GM19351 (cell line): ENCODE data around the gene GFER.
"Not testable (repeated sequence)": the region's sequence is repeated elsewhere in the genome, so short reads cannot be mapped to it uniquely, and the experiment has no call there.

ENCODE experiments used
- ATAC-seq: cut with Tn5 transposase; IDR thresholded peaks from one replicate; pipeline ENCODE4 v1.9.1; 2021; ENCODE audit warnings: mild to moderate bottlenecking, moderate library complexity; ENCODE audit not compliant: unreplicated experiment

Gene GFER

DNA sequence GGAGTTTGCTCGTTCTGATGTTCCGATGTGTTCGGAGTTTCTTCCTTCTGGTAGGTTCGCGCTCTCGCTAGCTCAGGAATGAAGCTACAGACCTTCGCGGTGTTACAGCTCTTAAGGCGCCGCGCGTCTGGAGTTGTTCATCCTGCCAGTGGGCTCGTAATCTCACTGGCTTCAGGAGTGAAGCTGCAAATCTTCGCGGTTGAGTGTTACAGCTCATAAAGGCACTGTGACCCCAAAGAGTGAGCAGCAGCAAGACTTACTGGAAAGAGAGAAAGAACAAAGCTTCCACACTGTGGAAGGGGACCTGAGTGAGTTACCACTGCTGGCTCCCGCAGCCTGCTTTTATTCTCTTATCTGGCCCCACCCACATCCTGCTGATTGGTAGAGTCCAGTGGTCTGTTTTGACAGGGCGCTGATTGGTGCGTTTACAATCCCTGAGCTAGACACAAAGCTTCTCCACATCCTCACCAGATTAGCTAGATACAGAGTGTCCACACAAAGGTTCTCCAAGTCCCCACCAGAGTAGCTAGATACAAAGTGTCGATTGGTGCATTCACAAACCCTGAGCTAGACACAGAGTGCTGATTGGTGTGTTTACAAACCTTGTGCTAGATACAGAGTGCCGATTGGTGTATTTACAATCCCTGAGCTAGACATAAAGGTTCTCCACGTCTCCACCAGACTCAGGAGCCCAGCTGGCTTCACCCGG, 26.4 kb upstream of the GFER start:
- ATAC-seq: not testable (repeated sequence)

DNA sequence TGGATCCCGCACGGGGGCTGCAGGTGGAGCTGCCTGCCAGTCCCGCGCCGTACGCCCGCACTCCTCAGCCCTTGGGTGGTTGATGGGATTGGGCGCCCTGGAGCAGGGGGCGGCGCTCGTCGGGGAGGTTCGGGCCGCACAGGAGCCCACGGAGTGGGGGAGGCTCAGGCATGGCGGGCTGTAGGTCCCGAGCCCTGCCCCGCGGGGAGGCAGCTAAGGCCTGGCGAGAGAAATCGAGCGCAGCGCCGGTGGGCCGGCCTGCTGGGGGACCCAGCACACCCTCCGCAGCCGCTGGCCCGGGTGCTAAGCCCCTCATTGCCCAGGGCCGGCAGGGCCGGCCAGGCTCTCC, 25.9 kb upstream of the GFER start:
- not testable (repeated sequence) for ATAC-seq

DNA sequence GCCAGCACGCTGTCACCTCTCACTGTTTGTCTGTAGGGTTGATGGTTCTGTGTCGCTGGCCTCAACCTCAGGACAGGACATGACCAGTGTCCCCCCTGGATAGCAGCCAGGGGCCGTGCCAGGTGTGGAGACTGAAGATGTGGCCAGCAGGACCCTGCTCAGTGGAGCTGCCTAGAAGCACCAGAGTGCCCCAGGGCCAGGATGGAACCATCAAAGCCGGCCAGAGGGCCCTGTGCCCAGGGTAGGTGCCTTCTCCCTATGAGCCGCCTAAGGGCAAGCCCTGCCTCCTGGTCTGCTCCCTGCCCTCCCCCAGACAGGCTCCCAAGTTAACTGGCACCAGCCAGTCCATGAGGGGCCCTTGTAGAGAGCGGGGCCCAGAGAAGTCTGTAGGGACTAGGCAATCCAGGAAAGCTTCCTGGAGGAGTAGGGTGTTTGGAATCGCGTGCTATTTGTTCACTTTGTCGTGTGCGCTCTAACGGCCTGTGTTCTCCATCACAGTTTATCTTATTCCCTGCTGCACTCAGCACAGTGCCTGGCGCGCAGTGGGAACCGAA, 25.2 kb upstream of the GFER start:
- ATAC-seq: peak; percentile 3

DNA sequence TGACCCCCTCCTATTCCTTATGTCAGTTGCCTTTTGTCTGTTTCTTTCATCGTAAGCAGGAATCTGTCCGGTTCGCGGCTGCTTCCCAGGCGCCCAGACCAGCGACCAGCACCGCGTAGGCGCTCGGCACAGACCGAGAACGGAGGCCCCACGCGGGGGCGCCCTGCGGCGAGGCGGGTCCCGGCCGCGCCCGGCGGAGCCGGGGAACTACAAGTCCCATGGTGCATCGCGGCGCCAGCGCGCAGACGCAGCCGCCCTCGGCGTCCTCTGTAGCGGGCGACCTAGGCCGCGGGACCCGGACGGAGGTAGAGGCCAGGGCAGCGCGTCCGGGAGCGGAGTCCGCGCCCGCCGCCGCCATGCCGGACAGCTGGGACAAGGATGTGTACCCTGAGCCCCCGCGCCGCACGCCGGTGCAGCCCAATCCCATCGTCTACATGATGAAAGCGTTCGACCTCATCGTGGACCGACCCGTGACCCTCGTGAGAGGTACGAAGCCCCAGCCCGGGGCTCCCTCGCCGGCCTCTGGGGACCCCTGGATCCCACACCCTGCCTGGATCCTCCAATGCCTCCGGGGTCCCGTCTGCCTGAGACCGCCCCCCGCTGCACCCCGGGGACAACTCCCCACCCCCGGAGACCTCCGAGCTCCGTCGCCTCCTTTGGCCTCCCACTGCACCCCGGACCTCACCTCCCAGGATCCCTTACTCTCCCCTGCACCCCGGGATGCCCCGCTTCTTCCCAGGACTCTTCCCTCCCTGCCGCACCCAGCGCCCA, 24.5 kb upstream of the GFER start, which contains the start of gene NDUFB10:
Gene NDUFB10, plus strand, starts transcription at position 270 of the 771 bp plus-strand sequence. Its CDS starts 87 bp downstream, at position 357.
- ATAC-seq: peak; percentile 74

DNA sequence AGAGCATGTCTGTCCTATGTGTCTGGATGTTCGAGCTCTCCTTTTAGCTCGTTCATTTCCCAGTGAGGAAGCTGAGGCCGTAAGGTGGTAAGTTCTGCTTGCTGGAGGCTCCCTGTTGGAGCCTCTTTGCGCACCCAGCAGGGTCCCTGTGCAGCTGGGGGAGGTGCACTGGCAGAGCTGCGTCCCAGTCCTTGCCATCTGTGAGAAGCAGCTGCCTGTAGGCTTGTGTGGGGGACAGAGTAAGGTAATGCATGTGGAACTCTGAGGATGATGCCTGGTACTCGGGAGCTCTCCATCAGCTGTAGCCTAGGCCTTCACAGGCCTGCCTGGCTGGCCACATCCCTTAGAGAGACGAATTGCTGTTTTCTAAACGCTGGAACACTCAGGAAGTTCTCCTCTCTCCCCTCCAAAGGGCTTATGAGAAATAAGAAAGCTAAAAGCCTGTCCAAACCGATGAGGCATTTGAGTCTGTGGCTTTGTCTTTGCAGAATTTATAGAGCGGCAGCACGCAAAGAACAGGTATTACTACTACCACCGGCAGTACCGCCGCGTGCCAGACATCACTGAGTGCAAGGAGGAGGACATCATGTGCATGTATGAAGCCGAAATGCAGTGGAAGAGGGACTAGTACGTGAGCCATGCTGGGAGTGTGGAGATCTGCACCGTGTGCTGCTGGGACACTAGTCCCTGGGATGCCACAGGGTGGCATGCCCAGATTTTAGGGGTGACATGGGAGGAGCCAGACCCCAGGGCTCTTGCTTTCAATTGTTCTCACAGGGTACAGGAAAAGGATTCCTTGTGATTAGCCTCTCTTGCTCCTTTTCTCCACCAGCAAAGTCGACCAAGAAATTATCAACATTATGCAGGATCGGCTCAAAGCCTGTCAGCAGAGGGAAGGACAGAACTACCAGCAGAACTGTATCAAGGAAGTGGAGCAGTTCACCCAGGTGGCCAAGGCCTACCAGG, 23.0 kb upstream of the GFER start:
- no peak for ATAC-seq

DNA sequence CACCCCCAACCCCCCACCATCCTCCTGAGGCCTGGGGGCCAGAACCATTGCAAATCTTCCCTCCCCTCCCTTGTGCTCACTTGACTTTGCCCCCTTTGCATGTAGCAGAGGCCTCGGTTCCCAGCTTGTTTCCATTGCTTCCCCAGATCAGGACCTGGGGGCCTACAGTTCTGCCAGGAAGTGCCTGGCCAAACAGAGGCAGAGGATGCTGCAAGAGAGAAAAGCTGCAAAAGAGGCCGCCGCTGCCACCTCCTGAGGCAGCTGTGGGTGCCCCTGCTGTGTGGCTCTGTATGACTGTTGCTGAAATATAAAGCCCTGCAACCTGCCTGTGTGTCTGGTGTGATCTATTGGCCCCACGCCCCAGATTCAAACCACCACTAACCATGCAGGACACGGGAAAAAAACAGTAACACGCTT, 22.3 kb upstream of the GFER start:
- ATAC-seq: no peak

DNA sequence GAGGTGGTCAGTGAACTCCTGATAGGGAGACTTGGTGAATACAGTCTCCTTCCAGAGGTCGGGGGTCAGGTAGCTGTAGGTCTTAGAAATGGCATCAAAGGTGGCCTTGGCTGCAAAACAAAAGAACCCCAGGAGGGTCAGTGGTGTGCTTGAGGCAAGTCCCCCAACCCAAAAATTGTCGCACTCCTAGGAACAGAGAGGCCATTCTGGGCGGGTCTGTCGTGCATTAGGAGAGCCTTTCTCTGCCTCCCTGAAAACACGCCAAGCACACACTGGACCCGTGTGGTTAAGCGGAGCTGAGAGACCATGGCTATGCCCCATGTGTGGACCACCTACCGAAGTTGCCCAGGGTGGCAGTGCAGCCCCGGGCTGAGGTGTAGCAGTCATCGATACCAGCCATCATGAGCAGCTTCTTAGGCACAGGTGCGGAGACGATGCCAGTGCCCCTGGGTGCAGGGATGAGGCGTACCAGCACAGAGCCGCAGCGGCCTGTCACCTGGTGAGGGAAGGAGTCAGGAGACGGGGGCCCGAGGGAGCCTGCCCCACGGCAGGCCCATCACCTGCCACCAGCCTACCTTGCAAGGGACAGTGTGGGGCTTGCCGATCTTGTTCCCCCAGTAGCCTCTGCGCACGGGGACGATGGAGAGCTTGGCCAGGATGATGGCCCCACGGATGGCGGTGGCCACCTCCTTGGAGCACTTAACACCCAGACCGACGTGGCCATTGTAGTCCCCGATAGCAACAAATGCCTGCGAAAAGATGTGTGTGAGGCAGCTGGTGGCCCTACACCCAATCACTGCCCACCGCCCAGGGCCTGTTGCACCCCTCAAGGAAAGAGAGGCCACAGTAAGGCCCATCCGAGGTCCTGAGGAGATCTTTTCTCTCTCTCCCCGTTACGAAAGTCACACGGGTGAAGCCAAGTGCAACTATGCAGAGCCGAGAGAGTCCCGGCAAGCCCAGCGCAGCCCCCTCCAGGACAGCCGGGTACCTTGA, 21.5 kb upstream of the GFER start:
- ATAC-seq: not testable (repeated sequence)

DNA sequence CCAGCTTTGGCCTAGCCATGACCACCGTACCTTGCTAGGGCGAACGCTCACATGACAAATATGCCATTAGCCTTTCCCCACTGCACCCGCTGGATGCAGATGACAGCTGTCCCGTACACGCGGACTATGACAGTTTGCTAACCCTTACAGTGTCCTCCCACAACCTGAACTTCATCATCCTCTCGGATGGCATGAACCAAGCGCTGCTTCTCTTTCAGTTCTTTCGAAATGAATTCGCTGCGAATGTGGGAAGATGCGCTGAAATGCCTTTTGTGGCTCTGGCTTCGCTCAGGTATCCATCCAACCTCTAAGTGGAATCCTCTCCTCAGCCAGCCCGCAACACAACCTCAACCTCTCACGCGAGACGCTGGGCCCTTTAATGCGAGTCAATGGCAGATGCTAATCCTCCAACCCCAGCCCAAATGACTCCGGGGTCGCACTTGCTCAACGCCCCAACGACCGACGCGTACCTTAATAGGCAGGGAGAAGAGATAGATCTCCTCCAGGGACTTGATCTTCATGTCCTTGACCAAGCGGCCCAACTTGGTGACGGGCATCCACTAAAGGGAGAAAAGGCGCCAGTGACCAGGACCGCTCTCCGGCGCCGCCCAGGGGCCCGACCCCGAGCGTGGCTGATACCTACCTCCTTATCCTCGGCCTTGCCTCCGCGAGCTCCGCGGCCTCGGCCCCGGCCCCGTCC, 20.0 kb upstream of the GFER start:
- no peak for ATAC-seq

DNA sequence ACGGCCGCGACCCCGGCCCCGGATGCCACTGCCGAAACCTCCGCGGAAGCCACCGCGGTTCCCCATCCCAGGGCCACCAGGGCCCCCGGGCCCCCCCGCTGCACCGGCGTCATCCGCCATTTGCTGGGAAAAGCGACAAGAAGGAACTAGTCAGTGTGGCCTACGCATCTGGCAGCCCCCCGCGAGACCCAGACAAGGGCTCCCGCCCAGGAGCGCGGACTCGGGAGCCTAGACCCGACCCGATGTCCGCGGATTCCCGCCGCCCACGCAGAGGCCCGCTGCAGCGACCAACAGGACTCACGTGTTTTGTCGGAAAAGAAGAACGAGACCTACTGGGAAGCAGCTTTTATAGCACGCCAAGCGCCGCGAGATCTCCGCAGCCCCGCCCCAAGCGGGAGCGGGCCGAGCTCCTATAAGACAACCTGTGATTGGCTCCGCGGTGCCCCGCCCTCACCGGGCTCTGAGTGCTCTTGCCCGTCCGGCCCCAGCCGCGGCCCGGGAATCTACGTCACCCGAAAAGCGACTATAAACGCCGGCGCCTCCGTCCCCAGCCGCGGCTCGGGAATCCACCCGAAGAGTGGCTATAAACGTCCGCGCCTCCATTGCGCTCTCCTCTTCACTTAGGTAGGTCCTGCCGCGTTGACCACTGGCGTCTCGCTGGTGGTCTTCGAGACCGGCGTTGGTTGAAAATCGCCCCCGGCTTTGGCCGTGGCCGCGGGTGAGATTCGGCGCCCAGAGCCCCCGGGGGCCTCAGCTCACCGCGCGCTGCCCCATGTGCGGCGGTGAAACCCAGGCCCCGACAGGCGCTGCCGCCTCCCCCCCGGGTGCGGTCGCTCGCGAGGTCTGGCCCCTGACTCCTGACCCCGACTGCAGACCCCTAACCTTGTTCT, 19.2 kb upstream of the GFER start, which contains the start of gene RPS2:
Gene RPS2, minus strand, starts transcription at position 321 of the 890 bp plus-strand sequence. Its CDS starts 201 bp downstream, at position 120.
- peak; percentile 81 for ATAC-seq

DNA sequence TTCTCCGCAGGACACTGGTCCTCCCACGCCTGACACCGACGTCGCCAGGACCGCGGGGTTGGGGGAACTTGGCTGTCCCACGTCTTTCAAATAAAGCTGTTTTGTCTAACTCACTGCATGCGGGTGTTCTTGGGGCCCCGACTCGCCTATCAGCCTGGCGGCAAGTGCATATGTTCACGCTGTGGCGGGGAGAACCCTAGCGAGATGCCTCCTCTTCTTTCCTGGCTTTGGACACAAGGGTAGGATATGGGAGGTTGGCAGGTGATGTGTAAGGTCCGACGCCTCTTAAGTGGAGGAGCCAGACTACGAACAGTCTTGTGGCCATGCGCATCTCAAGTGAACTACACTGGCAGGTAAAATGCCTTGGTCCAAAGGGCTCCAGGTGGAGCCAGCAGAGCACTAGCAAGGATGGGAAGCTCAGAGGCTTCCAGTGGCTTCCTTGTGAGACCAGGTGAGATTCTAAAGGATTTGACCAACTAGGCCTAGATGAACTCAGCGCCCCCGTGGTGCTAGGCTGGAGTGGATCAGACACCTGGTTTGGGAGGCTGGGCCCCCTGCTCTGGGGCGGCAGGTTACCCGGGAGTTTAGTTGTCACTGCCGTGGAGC, 18.5 kb upstream of the GFER start:
- no peak for ATAC-seq

DNA sequence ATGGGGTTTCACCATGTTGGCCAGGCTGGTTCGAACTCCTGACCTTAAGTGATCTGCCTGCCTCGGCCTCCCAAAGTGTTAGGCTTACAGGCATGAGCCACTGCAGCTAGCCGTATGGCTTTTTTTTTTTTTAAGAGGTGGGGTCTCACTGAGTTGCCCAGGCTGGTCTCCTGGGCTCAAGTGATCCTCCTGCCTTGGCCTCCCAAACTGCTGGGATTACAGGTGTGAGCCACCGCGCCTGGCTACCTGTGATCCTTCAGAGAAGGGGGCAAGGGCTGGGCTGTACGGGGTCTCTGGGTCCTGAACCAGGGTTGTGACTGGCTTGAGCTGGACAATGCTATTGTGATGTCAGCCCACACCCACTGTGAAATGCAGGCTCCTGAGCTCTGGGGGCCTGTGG, 17.5 kb upstream of the GFER start, which contains the start of gene RNF151:
Gene RNF151, plus strand, starts transcription at position 397 of the 400 bp plus-strand sequence. CDS start 26 bp downstream, outside the sequence.
- ATAC-seq: no peak

DNA sequence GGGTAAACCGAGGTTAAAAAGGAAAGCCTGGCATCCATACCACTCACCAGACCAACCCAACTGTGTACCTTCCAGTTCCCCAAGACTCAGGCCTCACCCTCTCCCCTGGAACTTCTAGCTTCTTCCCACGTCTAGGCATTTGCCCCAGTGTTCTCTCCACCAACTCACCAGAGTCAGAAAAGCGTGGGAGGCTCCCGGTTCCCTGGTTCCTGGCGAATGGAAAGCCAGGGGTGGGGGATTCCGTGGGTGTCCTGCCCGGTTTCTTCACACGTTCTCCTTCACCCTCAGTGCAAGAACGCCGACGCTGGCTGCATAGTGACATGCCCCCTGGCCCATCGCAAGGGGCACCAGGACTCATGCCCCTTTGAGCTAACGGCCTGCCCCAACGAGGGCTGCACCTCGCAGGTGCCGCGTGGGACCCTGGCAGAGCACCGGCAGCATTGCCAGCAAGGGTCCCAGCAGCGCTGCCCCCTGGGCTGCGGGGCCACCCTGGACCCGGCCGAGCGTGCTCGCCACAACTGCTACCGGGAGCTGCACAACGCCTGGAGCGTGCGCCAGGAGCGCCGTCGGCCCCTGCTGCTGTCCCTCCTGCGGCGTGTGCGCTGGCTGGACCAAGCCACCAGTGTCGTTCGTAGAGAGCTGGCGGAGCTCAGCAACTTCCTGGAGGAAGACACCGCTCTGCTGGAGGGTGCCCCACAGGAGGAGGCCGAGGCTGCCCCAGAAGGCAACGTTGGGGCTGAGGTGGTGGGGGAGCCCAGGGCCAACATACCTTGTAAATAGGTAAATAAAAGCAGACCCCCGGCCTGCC, 15.6 kb upstream of the GFER start:
- ATAC-seq: no peak

DNA sequence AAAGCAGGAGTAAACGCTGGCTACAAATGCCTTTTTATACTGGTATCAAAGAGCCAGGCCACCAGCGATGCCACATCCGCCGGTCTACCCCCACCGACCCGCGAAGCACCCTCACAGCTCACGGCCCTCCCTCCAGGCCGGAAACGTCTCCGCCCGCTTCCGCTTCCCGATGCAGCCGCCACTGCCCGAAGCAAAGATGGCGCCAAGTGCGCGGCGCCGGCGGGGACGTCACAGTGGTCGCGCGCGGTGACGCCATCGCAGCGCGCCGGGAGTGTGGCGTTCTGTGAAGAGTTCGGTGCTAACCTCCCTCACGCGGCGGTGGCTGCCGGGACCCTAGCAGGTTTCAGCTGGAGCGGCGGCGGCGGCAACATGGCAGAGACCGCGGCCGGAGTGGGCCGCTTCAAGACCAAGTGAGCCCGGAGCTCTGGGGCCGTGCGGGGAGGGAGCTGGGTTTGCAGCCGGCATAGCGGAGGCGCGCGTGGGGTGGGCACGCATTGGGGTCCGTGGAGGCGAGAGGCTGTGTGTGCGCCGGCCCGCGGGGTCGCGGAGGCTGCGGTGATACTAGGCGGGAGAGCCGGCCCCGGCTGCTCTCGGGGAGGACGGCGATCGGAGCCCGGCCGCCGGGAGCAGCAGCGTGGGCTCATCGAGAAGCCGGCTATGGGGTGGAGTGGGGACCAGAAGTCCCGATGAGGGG, 12.1 kb upstream of the GFER start, which contains the start of gene TBL3:
Gene TBL3, plus strand, starts transcription at position 258 of the 694 bp plus-strand sequence. Its CDS starts 112 bp downstream, at position 370.
- ATAC-seq: peak; percentile 90

DNA sequence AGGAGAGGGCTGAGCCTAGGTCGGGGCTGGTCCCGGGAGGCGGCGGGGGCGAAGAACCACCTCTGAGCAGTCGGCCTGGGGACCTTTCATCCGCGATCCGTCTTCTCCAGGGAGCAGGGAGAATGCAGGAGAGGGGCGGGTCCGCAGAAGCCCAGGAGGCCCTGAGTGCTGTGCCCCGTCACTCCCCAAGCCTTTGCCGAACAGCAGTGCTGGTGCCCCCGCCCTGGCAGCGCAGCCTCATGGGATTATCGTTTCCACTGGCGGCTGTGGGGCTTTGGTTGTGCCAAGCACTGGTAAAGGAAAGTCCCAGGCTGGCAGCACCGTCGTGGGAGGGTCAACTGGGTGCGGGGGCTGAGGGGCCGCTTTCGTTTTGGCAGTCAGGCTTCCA, 11.5 kb upstream of the GFER start:
- ATAC-seq: no peak

DNA sequence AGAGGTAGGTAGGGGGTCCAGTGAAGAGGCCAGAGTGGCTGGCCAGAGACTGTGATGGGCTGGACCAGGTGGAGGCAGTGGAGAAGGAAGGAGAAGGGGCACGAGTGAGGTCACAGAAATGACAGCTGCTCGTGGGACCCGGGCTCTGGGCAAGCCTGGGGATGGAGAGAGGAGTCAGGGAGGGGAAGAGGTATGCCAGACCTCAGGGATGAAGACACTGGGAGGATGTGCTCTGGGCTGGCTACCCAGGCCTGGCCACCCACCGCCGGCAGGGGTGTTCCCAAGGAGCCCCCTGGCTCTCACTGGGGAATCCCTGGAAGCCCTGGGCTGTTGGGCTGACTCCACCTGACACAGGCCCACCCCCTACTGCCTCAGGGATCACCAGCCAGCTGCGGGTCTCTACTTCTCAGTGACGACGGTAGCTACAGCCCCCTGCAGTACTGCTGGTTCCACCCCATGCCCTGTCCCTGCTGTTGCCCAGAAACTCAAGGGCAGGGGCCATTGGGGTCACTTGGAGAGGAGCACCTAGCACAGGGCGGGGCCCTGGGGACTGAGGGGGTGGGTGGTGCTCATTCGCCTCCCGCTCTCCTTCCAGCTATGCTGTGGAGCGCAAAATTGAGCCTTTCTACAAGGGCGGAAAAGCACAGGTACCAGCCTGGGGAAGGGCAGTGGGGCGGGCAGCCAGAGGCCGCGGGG, 10.4 kb upstream of the GFER start:
- ATAC-seq: no peak
